Lower leg skin (tissue), 3 donors: Measurements from ENCODE around the gene HOMER3.

Experiments used
- POLR2A ChIP-seq, 2 donors: fragments of 450-650 bp; IDR thresholded peaks; one replicate each; pipeline ENCODE4 v1.6.1; 2016 to 2017; ENCODE audit warnings: antibody characterized with exemption in 2 of 2, mild to moderate bottlenecking in 1 of 2, moderate library complexity in 1 of 2
- TF ChIP-seq, protein P1 (sequence below), 3 donors: fragments of 450-650 bp; IDR thresholded peaks; one replicate each; pipeline ENCODE4 v1.5.1; 2016; ENCODE audit warnings: antibody characterized with exemption in 3 of 3, mild to moderate bottlenecking in 3 of 3, moderate library complexity in 2 of 3

DNA sequence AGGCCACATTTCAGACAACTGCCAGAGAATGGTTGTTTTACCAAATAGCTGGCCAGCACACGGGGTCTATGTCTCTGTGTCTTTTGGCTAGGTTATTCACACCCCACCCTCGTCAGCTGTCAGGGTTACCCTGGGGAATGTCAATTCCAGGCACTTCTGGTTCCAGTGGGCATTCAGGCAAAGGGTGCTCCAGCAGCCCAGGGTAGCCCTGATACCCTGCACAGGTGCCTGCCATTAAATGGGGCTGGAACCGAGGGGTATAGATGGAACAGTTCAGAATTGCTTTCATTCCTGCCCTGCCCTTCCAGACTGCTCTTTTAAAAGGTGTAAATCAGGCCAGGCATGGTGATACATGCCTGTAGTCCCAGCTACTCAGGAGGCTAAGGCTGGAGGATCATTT is 43.2 kb upstream of the HOMER3 start:
- no peak for TF ChIP-seq POLR2A (IDR thresholded peaks at IDR 0.05)
- TF ChIP-seq, protein P1, sequence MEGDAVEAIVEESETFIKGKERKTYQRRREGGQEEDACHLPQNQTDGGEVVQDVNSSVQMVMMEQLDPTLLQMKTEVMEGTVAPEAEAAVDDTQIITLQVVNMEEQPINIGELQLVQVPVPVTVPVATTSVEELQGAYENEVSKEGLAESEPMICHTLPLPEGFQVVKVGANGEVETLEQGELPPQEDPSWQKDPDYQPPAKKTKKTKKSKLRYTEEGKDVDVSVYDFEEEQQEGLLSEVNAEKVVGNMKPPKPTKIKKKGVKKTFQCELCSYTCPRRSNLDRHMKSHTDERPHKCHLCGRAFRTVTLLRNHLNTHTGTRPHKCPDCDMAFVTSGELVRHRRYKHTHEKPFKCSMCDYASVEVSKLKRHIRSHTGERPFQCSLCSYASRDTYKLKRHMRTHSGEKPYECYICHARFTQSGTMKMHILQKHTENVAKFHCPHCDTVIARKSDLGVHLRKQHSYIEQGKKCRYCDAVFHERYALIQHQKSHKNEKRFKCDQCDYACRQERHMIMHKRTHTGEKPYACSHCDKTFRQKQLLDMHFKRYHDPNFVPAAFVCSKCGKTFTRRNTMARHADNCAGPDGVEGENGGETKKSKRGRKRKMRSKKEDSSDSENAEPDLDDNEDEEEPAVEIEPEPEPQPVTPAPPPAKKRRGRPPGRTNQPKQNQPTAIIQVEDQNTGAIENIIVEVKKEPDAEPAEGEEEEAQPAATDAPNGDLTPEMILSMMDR (IDR thresholded peaks at IDR 0.05): no peak
